D341Med (cell line): Measurements from ENCODE around the gene TK2.
"Not testable (repeated sequence)": the region's sequence is repeated elsewhere in the genome, so short reads cannot be mapped to it uniquely, and the experiment has no call there.

Experiments
- DNase-seq: peaks from one replicate; pipeline ENCODE4 v3.0.0; 2012; ENCODE audit warnings: low spot score

Gene TK2

GRCh38 chr16:66572356-66572755 lies 22.4 kb upstream of the TK2 start:
- DNase-seq: no peak

- DNase-seq: no peak
Observed at GRCh38 chr16:66569827-66570405, 20.0 kb upstream of the TK2 start.

- no peak for DNase-seq
Observed at GRCh38 chr16:66569131-66569530, 19.2 kb upstream of the TK2 start.

GRCh38 chr16:66568355-66568754 lies 18.4 kb upstream of the TK2 start:
- no peak for DNase-seq

- not testable (repeated sequence) for DNase-seq
Observed at GRCh38 chr16:66567270-66567669, 17.3 kb upstream of the TK2 start.

GRCh38 chr16:66566051-66566901 lies 16.4 kb upstream of the TK2 start, which contains the start of gene CMTM1:
Gene CMTM1, plus strand, starts transcription at chr16:66566439. Its CDS starts 75 bp downstream, at chr16:66566514.
- no peak for DNase-seq

GRCh38 chr16:66563574-66564334 lies 13.8 kb upstream of the TK2 start:
- no peak for DNase-seq

- no peak for DNase-seq
Observed at GRCh38 chr16:66562986-66563385, 13.1 kb upstream of the TK2 start.

GRCh38 chr16:66562409-66562808 lies 12.5 kb upstream of the TK2 start:
- DNase-seq: no peak

- no peak for DNase-seq
Observed at GRCh38 chr16:66561381-66562080, 11.6 kb upstream of the TK2 start.

- no peak for DNase-seq
Observed at GRCh38 chr16:66560107-66560506, 10.2 kb upstream of the TK2 start.

- no peak for DNase-seq
Observed at GRCh38 chr16:66554495-66554894, 4.6 kb upstream of the TK2 start.

- no peak for DNase-seq
Observed at GRCh38 chr16:66554021-66554420, 4.1 kb upstream of the TK2 start.

GRCh38 chr16:66553223-66553622 lies 3.3 kb upstream of the TK2 start:
- no peak for DNase-seq

GRCh38 chr16:66552286-66553177 lies 2.6 kb upstream of the TK2 start, which contains the start of gene CKLF:
Gene CKLF, plus strand, starts transcription at chr16:66552576. Its CDS starts 140 bp downstream, at chr16:66552716.
- peak; percentile 97 for DNase-seq

GRCh38 chr16:66551788-66552285 lies 1.9 kb upstream of the TK2 start:
- DNase-seq: no peak

GRCh38 chr16:66551348-66551759 lies 1.4 kb upstream of the TK2 start:
- DNase-seq: peak; percentile 58

- DNase-seq: no peak
Observed at GRCh38 chr16:66548868-66549267, 1.1 kb downstream of the TK2 start.

- no peak for DNase-seq
Observed at GRCh38 chr16:66548068-66548467, 1.9 kb downstream of the TK2 start.

- no peak for DNase-seq
Observed at GRCh38 chr16:66547101-66547989, 2.6 kb downstream of the TK2 start.
